Mammary epithelial cell (primary cell): ENCODE results near the gene ECM2.

ENCODE experiments used
- EZH2 ChIP-seq: IDR thresholded peaks from 2 replicates; pipeline ENCODE4 v1.6.1; 2012; ENCODE audit warnings: low read length, inconsistent platforms, borderline replicate concordance
- TF ChIP-seq, protein P1 (sequence below), 2 donors: IDR thresholded peaks in 1 of 2; conservative IDR thresholded peaks in 1 of 2; 2 replicates each; pipeline ENCODE4 v1.5.1; 2011 to 2012; ENCODE audit warnings: inconsistent platforms in 2 of 2, low read length in 2 of 2, mild to moderate bottlenecking in 2 of 2, control low read depth in 1 of 2, low read depth in 1 of 2; ENCODE audit not compliant: insufficient read depth in 1 of 2; ENCODE audit errors: extremely low read depth in 1 of 2

DNA sequence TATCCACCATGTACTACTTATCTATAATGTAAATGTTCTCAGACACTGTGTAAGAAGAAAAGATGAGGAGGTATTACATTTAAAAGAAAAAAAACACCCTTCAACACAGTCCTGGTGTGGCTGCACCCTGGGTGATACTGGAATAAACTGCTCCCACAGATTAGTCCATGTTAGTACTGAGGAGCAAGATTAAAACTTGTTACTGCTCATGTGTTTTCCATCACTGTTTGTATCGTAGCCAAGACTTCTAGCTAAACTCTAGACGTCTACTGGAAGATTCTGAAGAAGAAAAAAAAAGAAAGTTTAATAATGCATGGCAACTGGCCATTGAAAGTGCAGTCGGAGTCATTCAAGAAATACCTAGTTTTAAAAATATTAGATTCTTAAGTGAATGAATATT is 53.5 kb downstream of the ECM2 start, which contains the start of gene ASPN:
- TF ChIP-seq, protein P1, sequence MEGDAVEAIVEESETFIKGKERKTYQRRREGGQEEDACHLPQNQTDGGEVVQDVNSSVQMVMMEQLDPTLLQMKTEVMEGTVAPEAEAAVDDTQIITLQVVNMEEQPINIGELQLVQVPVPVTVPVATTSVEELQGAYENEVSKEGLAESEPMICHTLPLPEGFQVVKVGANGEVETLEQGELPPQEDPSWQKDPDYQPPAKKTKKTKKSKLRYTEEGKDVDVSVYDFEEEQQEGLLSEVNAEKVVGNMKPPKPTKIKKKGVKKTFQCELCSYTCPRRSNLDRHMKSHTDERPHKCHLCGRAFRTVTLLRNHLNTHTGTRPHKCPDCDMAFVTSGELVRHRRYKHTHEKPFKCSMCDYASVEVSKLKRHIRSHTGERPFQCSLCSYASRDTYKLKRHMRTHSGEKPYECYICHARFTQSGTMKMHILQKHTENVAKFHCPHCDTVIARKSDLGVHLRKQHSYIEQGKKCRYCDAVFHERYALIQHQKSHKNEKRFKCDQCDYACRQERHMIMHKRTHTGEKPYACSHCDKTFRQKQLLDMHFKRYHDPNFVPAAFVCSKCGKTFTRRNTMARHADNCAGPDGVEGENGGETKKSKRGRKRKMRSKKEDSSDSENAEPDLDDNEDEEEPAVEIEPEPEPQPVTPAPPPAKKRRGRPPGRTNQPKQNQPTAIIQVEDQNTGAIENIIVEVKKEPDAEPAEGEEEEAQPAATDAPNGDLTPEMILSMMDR (conservative IDR thresholded peaks at IDR 0.05 in 1 of 2, IDR thresholded peaks at IDR 0.05 in 1 of 2; ENCODE audit: extremely low read depth in 1 of 2, insufficient read depth in 1 of 2, low read depth in 1 of 2, low read length in 2 of 2): no peak
- TF ChIP-seq EZH2: no peak
